ENCODE measurements around the gene RS1. TPM values are rescaled to one million over a fixed set of nuclear protein-coding genes. Genes with fewer than 3 reads are reported as not detected.

RS1 gene
- total RNA-seq, 2 donors from 2014 or later, result not detected

GRCh38 chrX:18617407-18617750 is 54.5 kb downstream of the RS1 start:
- intact Hi-C loops (cut with DNase I), result no loop called here
- no peak for TF ChIP-seq POLR2A (IDR thresholded peaks at IDR 0.05)
- TF ChIP-seq, protein P1, sequence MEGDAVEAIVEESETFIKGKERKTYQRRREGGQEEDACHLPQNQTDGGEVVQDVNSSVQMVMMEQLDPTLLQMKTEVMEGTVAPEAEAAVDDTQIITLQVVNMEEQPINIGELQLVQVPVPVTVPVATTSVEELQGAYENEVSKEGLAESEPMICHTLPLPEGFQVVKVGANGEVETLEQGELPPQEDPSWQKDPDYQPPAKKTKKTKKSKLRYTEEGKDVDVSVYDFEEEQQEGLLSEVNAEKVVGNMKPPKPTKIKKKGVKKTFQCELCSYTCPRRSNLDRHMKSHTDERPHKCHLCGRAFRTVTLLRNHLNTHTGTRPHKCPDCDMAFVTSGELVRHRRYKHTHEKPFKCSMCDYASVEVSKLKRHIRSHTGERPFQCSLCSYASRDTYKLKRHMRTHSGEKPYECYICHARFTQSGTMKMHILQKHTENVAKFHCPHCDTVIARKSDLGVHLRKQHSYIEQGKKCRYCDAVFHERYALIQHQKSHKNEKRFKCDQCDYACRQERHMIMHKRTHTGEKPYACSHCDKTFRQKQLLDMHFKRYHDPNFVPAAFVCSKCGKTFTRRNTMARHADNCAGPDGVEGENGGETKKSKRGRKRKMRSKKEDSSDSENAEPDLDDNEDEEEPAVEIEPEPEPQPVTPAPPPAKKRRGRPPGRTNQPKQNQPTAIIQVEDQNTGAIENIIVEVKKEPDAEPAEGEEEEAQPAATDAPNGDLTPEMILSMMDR (IDR thresholded peaks at IDR 0.05), result no peak
- peak; percentile 78 for ATAC-seq
- no peaks in the 10 kb centered on the region for H3K36me3 ChIP-seq (replicated peaks in 1 of 2; ENCODE audit: insufficient read depth in 1 of 2, low read depth in 2 of 2)
- H3K4me3 ChIP-seq, result no peak overlapping the region
- no peaks in the 10 kb centered on the region for H3K9me3 ChIP-seq
- peak; percentile 13 to 31 (median 24) for DNase-seq
- H3K27me3 ChIP-seq, result no peaks in the 10 kb centered on the region
- peak overlapping the region in 3 of 4 donors; percentile 73 to 81 (median 76) for H3K27ac ChIP-seq
- H3K4me1 ChIP-seq, result peaks cover 33% of the 10 kb centered on the region
- WGBS, 2 donors, result 42 to 50% methylated on average over 2 to 5 of the region's 5 CpGs

DNA sequence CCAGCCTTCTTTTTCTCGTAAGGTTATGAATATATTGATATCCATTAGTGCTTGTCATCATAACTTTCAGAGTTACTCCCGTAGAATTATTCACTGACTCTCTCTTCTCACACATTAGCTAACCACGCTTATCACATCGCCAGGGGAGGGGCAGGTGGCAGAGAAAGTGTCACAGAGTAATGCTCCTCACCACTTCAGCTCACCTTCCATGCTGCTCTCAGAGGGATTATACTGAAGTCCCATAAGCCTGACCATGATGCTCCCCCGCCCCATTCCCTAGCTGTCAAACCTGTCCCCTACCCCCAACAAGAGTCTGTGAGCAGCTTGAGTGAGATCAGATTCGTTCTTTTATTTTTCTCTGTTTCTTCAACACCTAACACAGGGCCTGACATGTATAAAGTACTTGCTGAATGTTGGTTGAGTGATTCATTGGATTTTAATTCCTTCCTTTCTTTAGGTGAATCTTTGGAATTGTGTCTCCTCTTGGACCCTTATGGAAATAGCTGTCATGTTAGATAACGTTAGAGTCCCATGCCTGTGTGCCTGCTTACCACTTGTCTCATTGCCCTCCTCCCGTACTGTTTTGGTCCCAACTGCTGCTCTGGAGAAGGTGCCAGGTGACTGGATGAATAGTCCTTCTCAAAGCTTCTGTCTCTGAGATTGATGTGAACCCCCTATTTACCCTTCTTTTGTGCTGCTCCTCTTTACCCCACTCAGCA is 55.1 kb downstream of the RS1 start:
- Histone ChIP-seq H3K27ac (peak overlapping the region; percentile 9 to 81 (median 74)), H3K27me3 (no peaks in the 10 kb centered on the region), H3K36me3 (replicated peaks in 1 of 2; ENCODE audit: insufficient read depth in 1 of 2, low read depth in 2 of 2) (no peaks in the 10 kb centered on the region), H3K9me3 (no peaks in the 10 kb centered on the region), H3K4me1 (peaks cover 31% of the 10 kb centered on the region), H3K4me3 (no peak overlapping the region)
- TF ChIP-seq POLR2A (IDR thresholded peaks at IDR 0.05), result no peak
- TF ChIP-seq, protein P1 (IDR thresholded peaks at IDR 0.05), result no peak
- intact Hi-C loops (cut with DNase I), result no loop called here
- DNase-seq, result no peak
- no peak for ATAC-seq
- 37 to 48% methylated on average over 8 of the region's 8 CpGs for WGBS, 2 donors

- peaks cover 24% of the 10 kb centered on the region for H3K4me1 ChIP-seq
- H3K9me3 ChIP-seq, result no peaks in the 10 kb centered on the region
- no peaks in the 10 kb centered on the region for H3K36me3 ChIP-seq (replicated peaks in 1 of 2; ENCODE audit: insufficient read depth in 1 of 2, low read depth in 2 of 2)
- TF ChIP-seq POLR2A (IDR thresholded peaks at IDR 0.05), result no peak
- TF ChIP-seq, protein P1 (IDR thresholded peaks at IDR 0.05), result no peak
- H3K4me3 ChIP-seq, result no peak overlapping the region
- intact Hi-C loops (cut with DNase I), result no loop called here
- WGBS, 2 donors, result 86 to 90% methylated on average over 3 of the region's 3 CpGs
- no peak overlapping the region for H3K27ac ChIP-seq
- ATAC-seq, result no peak
- no peaks in the 10 kb centered on the region for H3K27me3 ChIP-seq
- no peak for DNase-seq
These were observed 57.8 kb downstream of the RS1 start for GRCh38 chrX:18613930-18614639.

DNA sequence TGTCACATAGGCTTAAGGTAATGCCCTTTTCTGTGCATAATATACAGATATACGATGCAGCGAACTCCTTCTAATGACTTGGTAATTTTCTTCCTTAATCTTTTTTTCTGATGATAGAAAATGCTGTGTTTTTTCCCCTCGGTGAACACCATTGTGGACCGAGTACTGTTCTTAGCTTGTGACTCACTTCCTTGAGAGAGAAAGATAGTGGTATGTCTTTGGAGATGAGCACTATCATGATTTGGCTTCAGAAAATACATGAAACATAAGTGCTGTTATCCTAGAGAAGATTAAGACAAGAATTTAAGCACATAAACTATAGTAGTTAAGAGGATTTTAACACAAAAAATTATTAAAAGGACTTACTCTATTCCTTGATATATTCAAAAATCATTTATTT is 63.9 kb downstream of the RS1 start:
- no peak for TF ChIP-seq POLR2A (IDR thresholded peaks at IDR 0.05)
- TF ChIP-seq, protein P1 (IDR thresholded peaks at IDR 0.05), result no peak

More for the DNA sequence above, 63.9 kb downstream of the RS1 start:
- H3K4me3 ChIP-seq, result no peak overlapping the region
- H3K36me3 ChIP-seq (replicated peaks in 1 of 2; ENCODE audit: insufficient read depth in 1 of 2, low read depth in 2 of 2), result no peaks in the 10 kb centered on the region
- no peak for ATAC-seq
- no peak overlapping the region for H3K27ac ChIP-seq
- 76 to 82% methylated on average over 4 of the region's 4 CpGs for WGBS, 2 donors
- no peaks in the 10 kb centered on the region for H3K27me3 ChIP-seq
- no peaks in the 10 kb centered on the region for H3K9me3 ChIP-seq
- H3K4me1 ChIP-seq, result peaks cover 9% of the 10 kb centered on the region
- intact Hi-C loops (cut with DNase I), result no loop called here
- no peak for DNase-seq

All from body of pancreas (tissue), 4 donors.